AG09319 (cell line): Measurements from ENCODE around the gene DTWD1.

ENCODE experiments used
- DNase-seq: peaks from one replicate; pipeline ENCODE4 v3.0.0-alpha.2; 2010; ENCODE audit warnings: low read depth; ENCODE audit errors: extremely low read depth
- TF ChIP-seq, protein P1 (sequence below): IDR thresholded peaks from 2 replicates; pipeline ENCODE4 v1.5.1; 2011; ENCODE audit warnings: low read depth, mild to moderate bottlenecking, inconsistent platforms, low read length, moderate library complexity

Gene DTWD1

GRCh38 chr15:49673861-49674260 lies 53.0 kb downstream of the DTWD1 start:
- no peak for DNase-seq
- TF ChIP-seq, protein P1, sequence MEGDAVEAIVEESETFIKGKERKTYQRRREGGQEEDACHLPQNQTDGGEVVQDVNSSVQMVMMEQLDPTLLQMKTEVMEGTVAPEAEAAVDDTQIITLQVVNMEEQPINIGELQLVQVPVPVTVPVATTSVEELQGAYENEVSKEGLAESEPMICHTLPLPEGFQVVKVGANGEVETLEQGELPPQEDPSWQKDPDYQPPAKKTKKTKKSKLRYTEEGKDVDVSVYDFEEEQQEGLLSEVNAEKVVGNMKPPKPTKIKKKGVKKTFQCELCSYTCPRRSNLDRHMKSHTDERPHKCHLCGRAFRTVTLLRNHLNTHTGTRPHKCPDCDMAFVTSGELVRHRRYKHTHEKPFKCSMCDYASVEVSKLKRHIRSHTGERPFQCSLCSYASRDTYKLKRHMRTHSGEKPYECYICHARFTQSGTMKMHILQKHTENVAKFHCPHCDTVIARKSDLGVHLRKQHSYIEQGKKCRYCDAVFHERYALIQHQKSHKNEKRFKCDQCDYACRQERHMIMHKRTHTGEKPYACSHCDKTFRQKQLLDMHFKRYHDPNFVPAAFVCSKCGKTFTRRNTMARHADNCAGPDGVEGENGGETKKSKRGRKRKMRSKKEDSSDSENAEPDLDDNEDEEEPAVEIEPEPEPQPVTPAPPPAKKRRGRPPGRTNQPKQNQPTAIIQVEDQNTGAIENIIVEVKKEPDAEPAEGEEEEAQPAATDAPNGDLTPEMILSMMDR, result no peak

- TF ChIP-seq, protein P1, result no peak
- DNase-seq, result peak; percentile 20
These were observed 53.5 kb downstream of the DTWD1 start for GRCh38 chr15:49674370-49674769.

DNA sequence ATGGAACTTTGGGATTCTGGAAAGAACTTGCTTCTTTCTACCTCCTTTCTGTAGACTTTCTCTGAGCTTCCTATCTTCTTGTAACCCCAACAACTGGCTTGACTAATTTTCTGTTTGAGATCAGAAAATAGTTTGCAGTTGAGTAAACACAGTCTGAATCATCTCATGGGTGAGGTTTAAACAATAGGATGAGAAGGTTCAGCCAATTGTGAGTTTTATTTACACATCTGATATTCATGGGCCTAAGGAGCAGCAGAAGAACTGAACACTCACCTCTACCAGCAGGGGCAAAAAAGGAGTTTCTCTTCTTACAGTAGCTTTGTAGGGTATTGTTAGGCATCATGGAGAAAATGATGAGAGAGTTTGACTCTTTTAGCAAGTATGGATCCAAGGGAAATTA lies 54.2 kb downstream of the DTWD1 start:
- DNase-seq, result peak; percentile 61

GRCh38 chr15:49678655-49679054 lies 57.8 kb downstream of the DTWD1 start:
- no peak for DNase-seq

More for the DNA sequence above, 54.2 kb downstream of the DTWD1 start:
- TF ChIP-seq, protein P1, result peak; percentile 38

DNA sequence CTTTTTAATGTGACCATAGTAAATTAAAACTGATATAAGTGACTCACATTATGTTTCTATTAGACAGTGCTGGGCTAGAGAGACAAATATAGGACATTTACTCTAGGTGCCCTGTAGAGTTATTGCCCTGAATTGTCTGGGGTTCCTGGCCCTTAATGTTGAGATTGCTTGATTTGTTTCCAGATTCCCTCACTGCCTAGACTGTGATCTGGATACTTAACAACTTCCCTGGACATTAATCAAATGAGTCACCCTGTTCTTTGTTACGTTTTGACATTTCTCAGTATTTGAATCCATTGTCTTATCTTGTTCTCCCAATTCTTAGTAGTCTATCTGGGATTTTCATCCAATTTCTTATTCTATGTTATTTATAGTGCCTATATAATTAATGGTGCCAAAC lies 65.8 kb downstream of the DTWD1 start:
- TF ChIP-seq, protein P1, result no peak
- DNase-seq, result no peak

More at GRCh38 chr15:49678655-49679054, 57.8 kb downstream of the DTWD1 start:
- TF ChIP-seq, protein P1, result no peak

- TF ChIP-seq, protein P1, result no peak
- no peak for DNase-seq
These were observed 67.4 kb downstream of the DTWD1 start for GRCh38 chr15:49688135-49688790.

DNA sequence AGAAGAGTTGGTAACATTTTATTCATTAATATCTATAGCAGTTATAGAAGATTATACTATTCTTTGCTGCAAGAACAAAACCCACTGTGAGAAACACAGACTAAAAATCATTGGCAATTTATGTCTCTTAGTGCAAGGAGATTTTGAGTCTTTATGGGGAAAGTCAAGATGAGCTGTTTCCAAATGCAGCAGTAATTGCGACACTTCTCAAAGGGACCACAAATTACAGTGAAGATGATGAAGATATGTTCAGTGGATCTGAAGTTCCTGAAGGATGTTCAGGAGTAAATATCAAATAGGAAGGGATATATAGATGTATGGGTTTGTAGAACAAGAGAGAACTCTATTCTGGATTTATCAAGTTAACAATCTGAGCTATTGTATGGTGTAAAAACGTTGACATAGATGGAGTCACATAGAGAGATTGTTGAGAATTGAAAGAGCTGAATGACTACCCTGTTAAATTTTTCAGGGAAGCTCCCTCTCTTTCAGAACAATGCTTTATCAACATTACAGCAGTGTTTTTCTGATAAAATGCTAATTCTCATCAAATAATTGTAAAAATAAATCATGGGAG lies 71.8 kb downstream of the DTWD1 start:
- TF ChIP-seq, protein P1, result no peak
- no peak for DNase-seq
